ENCODE data around the gene LRRIQ1.

GRCh38 chr12:85244561-85244960 is 208.4 kb downstream of the LRRIQ1 start:
- TF ChIP-seq POLR2A (IDR thresholded peaks at IDR 0.05; ENCODE audit: low read length) (no peak), GATA1 (IDR thresholded peaks at IDR 0.05; ENCODE audit: low read depth, low read length) (no peak)
